Sigmoid colon (tissue), 7 donors: ENCODE data around the gene SQOR. TPM values are rescaled to one million over a fixed set of nuclear protein-coding genes. Genes with fewer than 3 reads are reported as not detected.
A peak's percentile ranks its signal among the peaks of the same experiment; 100 is the strongest.

Experiments used
- DNase-seq: peaks from one replicate; pipeline ENCODE4 v3.0.0-alpha.2; 2019
- H3K27ac ChIP-seq, 4 donors: fragments of 200-600 bp; sonication (generic); one replicate each; pipeline ENCODE4 v1.5.1; 2016 to 2019; ENCODE audit warnings: mild to moderate bottlenecking in 1 of 4
- H3K27me3 ChIP-seq, 3 donors: fragments of 200-600 bp; sonication (generic); one replicate each; pipeline ENCODE4 v1.5.1; 2019; ENCODE audit warnings: mild to moderate bottlenecking in 1 of 3
- H3K36me3 ChIP-seq, 4 donors: fragments of 200-600 bp; sonication (generic); one replicate each; pipeline ENCODE4 v1.5.1; 2016 to 2019
- H3K4me1 ChIP-seq, 4 donors: fragments of 200-600 bp; sonication (generic); one replicate each; pipeline ENCODE4 v1.5.1; 2017 to 2019
- H3K4me3 ChIP-seq, 4 donors: fragments of 200-600 bp; sonication (generic); one replicate each; pipeline ENCODE4 v1.5.1; 2017 to 2019; ENCODE audit warnings: mild to moderate bottlenecking in 2 of 4, moderate library complexity in 1 of 4
- H3K9me3 ChIP-seq, 4 donors: fragments of 200-600 bp in 3 of 4; sonication (generic) in 3 of 4; one replicate each; pipeline versions ENCODE4 v1.5.1 to v1.6.1; 2013 to 2019
- CTCF ChIP-seq, 4 experiments: fragments of 450-650 bp in 3 of 4; fragments of 200-600 bp in 1 of 4; IDR thresholded peaks; one replicate each; pipeline ENCODE4 v1.5.1; 2016 to 2019; ENCODE audit warnings: antibody characterized with exemption in 4 of 4, mild to moderate bottlenecking in 3 of 4, moderate library complexity in 2 of 4
- EP300 ChIP-seq, 4 donors: sonication (generic); formaldehyde crosslinking; IDR thresholded peaks; one replicate each; pipeline ENCODE4 v1.6.1; 2017; ENCODE audit warnings: antibody characterized with exemption in 4 of 4
- POLR2A ChIP-seq, 2 donors: fragments of 450-650 bp; IDR thresholded peaks; one replicate each; pipeline ENCODE4 v1.6.1; 2016; ENCODE audit warnings: antibody characterized with exemption in 2 of 2, mild to moderate bottlenecking in 2 of 2, moderate library complexity in 2 of 2
- POLR2AphosphoS5 ChIP-seq, 4 donors: sonication (generic); formaldehyde crosslinking; IDR thresholded peaks; one replicate each; pipeline ENCODE4 v1.6.1; 2017; ENCODE audit warnings: antibody characterized with exemption in 4 of 4
- WGBS, 2 donors: extraction: QIAGEN DNeasy Blood & Tissue Kit; methylation state at CpG; one replicate each; pipeline ENCODE4 v1.1.7; 2013; 5-methylcytosine and 5-hydroxymethylcytosine counted together
- intact Hi-C: fragments of 100-400 bp; cut with DNase I; formaldehyde crosslinking; loops from one replicate; pipeline ENCODE4 v1.15.1; 2023
- polyA plus RNA-seq, 3 donors: library from polyadenylated mRNA; stranded (reverse); fragments of 200-250 nt; gene quantifications; one replicate each; pipeline ENCODE4 v1.2.3, GENCODE V29; 2013
- total RNA-seq, 4 donors: library from RNA; depleted of rRNA; stranded (reverse); fragments of >200 nt; gene quantifications; one replicate each; pipeline ENCODE4 v1.1.0, GENCODE V29; 2016
- donor health status: healthy with polysubstance abuse.
- donor health status: Bipolar disorder and iron deficiency.
- donor health status: healthy.

The SQOR gene
- total and polyA plus RNA-seq, 7 donors: 60.4 to 415 (median 83.4) TPM

- TF ChIP-seq CTCF (IDR thresholded peaks at IDR 0.05) (peak; percentile 74 to 90 (median 84)), POLR2A (IDR thresholded peaks at IDR 0.05) (no peak), POLR2AphosphoS5 (IDR thresholded peaks at IDR 0.05) (peak in 1 of 4 donors; percentile 8), EP300 (IDR thresholded peaks at IDR 0.05) (no peak)
- intact Hi-C loops: loop anchor here (2.0 to 10.0 kb wide), 4 partner anchors 76 to 597 kb away; no protein-coding TSS in a partner anchor
- peaks cover 0 to 34% (median 23%) of the 10 kb centered on the region in 4 donors for H3K4me1 ChIP-seq
- no peaks in the 10 kb centered on the region for H3K27me3 ChIP-seq
- peak; percentile 81 for DNase-seq
- H3K36me3 ChIP-seq: no peaks in the 10 kb centered on the region
- H3K9me3 ChIP-seq: no peaks in the 10 kb centered on the region
- peak overlapping the region in 3 of 4 donors; percentile 25 to 71 (median 65) for H3K27ac ChIP-seq
- WGBS, 2 donors: 32 to 36% methylated on average over 24 of the region's 24 CpGs
- H3K4me3 ChIP-seq: peak overlapping the region in 2 of 4 donors; percentile 15 to 18
These were observed 80.0 kb downstream of the SQOR start for GRCh38 chr15:45714590-45715488.

GRCh38 chr15:45715528-45715927, 80.7 kb downstream of the SQOR start:
- no peaks in the 10 kb centered on the region for H3K9me3 ChIP-seq
- intact Hi-C loops: loop anchor here (2.0 to 10.0 kb wide), 3 partner anchors 75 to 569 kb away; no protein-coding TSS in a partner anchor
- WGBS, 2 donors: 91 to 93% methylated on average over 1 of the region's 1 CpG

GRCh38 chr15:45719490-45719889, 84.7 kb downstream of the SQOR start:
- Histone ChIP-seq H3K4me3 (no peak overlapping the region), H3K27me3 (no peaks in the 10 kb centered on the region), H3K27ac (no peak overlapping the region), H3K4me1 (peaks cover 0 to 9% (median 6%) of the 10 kb centered on the region in 4 donors), H3K9me3 (no peaks in the 10 kb centered on the region), H3K36me3 (no peaks in the 10 kb centered on the region)
- no peak for DNase-seq
- WGBS, 2 donors: 56% methylated on average over 4 of the region's 4 CpGs
- intact Hi-C loops: loop anchor here (10.0 kb wide), 2 partner anchors 135 to 565 kb away; no protein-coding TSS in a partner anchor
- no peak for TF ChIP-seq EP300 (IDR thresholded peaks at IDR 0.05)
- no peak for TF ChIP-seq CTCF (IDR thresholded peaks at IDR 0.05)
- peak in 1 of 4 donors; percentile 23 for TF ChIP-seq POLR2AphosphoS5 (IDR thresholded peaks at IDR 0.05)
- no peak for TF ChIP-seq POLR2A (IDR thresholded peaks at IDR 0.05)

More at GRCh38 chr15:45715528-45715927, 80.7 kb downstream of the SQOR start:
- DNase-seq: no peak
- no peak for TF ChIP-seq POLR2A (IDR thresholded peaks at IDR 0.05)
- peak in 3 of 4 experiments; percentile 9 to 28 (median 13) for TF ChIP-seq CTCF (IDR thresholded peaks at IDR 0.05)
- no peaks in the 10 kb centered on the region for H3K27me3 ChIP-seq
- H3K4me3 ChIP-seq: no peak overlapping the region
- H3K4me1 ChIP-seq: peaks cover 0 to 28% (median 16%) of the 10 kb centered on the region in 4 donors
- H3K27ac ChIP-seq: peak overlapping the region in 2 of 4 donors; percentile 65 to 71
- no peaks in the 10 kb centered on the region for H3K36me3 ChIP-seq

- no peak for DNase-seq
- no peaks in the 10 kb centered on the region for H3K9me3 ChIP-seq
- no peak overlapping the region for H3K27ac ChIP-seq
- H3K4me1 ChIP-seq: peaks cover 0 to 2% (median under 1%) of the 10 kb centered on the region in 4 donors
- TF ChIP-seq CTCF (IDR thresholded peaks at IDR 0.05) (no peak), POLR2AphosphoS5 (IDR thresholded peaks at IDR 0.05) (no peak)
- H3K27me3 ChIP-seq: no peaks in the 10 kb centered on the region
- no peaks in the 10 kb centered on the region for H3K36me3 ChIP-seq
- H3K4me3 ChIP-seq: no peak overlapping the region
- intact Hi-C loops: no loop called here
These were observed 85.4 kb downstream of the SQOR start for GRCh38 chr15:45720183-45720582.
